Adrenal gland (tissue), 5 donors: Measurements from ENCODE around the gene KDM6B.

Source experiments
- CTCF ChIP-seq, 6 experiments: fragments of 450-650 bp in 4 of 6; fragments of 200-600 bp in 2 of 6; sonication (generic) in 1 of 6; IDR thresholded peaks; 1 replicate in 5 of 6; 2 replicates in 1 of 6; pipeline versions ENCODE4 v1.5.1 to v1.8.0; 2016 to 2021; ENCODE audit warnings: antibody characterized with exemption in 6 of 6, mild to moderate bottlenecking in 2 of 6, moderate library complexity in 1 of 6
- POLR2A ChIP-seq, 2 donors: fragments of 450-650 bp; IDR thresholded peaks; one replicate each; pipeline ENCODE4 v1.6.1; 2017; ENCODE audit warnings: antibody characterized with exemption in 2 of 2, mild to moderate bottlenecking in 2 of 2, moderate library complexity in 1 of 2
- donor health status: DM: no; HTN: no; CAD: no.

DNA sequence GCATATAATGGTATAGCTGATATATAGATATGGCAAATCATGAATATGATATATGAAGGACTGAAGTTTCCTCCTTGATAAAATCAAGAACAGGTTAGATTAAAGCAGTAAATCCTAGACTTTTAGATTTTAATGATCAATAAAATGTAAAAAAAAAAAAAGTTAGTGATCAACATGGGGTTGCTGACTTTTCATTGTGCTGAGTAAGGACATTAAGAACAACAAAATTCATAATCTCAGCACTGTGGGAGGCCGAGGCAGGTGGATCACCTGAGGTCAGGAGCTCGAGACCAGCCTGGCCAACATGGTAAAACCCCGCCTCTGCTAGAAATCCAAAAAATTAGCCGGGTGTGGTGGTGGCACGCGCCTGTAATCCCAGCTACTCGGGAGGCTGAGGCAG lies 44.2 kb downstream of the KDM6B start:
- TF ChIP-seq CTCF (IDR thresholded peaks at IDR 0.05) (no peak), POLR2A (IDR thresholded peaks at IDR 0.05) (no peak)
